Forelimb muscle (tissue), 1 donor: ENCODE measurements around the gene KLHL40. TPM values are rescaled to one million over a fixed set of nuclear protein-coding genes. Genes with fewer than 3 reads are reported as not detected.

Experiments
- DNase-seq: peaks from one replicate; pipeline ENCODE4 v3.0.0-alpha.2; 2013; ENCODE audit warnings: low read depth
- polyA plus RNA-seq: library from polyadenylated mRNA; unstranded; fragments of 120-200 nt; gene quantifications from one replicate; pipeline ENCODE4 v1.2.1, GENCODE V29; 2013; ENCODE audit not compliant: insufficient read length

The KLHL40 gene
- polyA plus RNA-seq, 1 donor: 162 TPM

GRCh38 chr3:42670051-42670576, 15.2 kb upstream of the KLHL40 start:
- DNase-seq: no peak

DNA sequence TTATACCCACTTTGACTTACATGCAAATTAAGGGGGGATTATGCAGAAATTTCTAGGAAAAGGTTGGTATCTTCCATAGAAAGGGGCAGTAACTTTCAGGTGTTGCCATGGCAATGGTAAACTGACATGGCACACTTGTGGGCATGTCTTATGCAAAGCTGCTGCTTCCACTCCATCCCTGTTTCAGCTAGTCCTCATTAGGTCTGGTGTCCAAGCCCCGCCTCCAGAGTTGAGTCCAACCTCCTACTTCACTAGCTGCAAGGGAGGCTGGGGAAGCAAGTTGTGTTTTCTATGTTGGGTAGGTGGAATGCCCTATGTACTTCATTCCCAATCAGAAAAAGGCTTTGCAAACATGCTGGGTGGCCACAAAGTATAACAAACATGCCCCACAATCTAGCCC, 14.7 kb upstream of the KLHL40 start:
- DNase-seq: no peak

DNA sequence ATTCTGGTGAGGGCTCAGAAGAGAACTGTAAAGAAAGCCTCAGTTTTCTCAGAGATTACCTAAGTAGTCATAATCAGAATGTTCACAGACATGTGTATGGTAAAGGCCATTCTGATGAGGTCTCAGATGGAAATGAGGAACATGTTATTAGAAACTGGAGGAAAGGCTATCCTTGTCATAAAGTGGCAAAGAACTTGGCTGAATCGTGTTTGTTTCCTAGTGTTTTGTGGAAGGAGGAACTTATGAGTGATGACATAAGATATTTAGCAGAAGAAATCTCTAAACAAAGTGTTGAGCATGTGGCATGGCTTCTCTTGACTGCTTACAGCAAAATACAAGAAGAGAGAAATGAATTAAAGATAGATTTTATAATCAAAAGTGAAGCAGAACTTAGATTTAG, 12.8 kb upstream of the KLHL40 start:
- DNase-seq: no peak

DNA sequence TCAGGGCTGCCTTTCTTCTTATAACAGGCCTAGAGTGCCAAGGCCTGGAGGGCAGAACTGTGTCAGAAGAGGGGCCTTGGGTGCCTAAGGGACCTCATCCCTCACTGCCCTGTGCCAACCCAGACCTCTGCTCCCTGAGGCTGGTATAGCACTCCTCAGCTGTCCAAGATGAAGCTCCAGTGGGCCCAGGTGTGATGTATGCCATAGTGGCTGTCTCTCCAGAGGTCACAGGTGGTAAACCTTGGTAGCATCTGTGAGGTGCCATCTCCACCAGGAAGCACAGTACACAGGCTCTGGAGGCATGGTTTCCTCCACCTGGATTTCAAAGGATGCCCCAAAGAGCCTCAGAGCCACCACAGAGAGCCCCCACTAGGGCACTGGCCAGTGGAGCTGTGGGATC, 12.3 kb upstream of the KLHL40 start:
- no peak for DNase-seq

DNA sequence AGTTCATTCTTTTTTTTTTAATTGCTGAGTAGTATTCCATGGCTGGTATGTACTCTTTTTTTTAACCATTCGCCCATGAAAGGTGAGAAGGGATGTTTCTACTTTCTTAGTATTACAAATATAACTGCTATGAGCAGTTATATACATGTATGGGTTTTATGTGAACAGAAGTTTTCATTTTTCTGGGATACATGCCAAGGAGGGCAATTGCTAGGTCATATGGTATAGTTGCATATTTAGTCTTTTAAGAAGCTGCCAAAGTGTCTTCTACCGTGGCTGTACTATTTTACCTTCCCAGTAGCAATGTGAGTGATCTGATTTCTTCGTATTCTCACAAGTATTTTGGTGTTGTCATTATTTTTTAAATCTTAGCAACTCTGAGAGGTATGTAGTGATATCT, 11.2 kb upstream of the KLHL40 start:
- DNase-seq: no peak

GRCh38 chr3:42675909-42676308, 9.4 kb upstream of the KLHL40 start:
- no peak for DNase-seq

DNA sequence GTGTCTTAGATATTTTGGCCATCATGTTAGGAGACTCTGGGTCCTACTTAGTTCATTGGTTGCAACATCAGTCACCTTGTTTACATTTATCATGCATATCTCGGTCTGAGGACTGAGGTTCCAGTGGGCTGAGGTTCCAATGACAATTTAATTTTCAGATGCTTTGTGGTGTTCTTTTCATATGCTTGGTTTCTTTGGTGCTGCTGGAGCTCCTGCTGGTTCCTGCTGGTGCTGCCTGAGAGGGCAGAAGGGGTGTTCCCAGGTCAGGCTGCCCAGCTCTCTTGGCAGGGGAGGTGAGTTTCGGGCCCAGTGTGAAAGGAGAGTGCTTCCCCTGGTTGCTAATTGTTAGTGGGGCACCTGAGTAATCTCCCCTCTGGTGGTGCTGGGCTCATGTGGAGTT, 6.9 kb upstream of the KLHL40 start:
- no peak for DNase-seq

GRCh38 chr3:42680271-42680670, 5.1 kb upstream of the KLHL40 start:
- no peak for DNase-seq

- no peak for DNase-seq
These were observed 4.5 kb upstream of the KLHL40 start for GRCh38 chr3:42680806-42681205.

- DNase-seq: no peak
These were observed 3.8 kb upstream of the KLHL40 start for GRCh38 chr3:42681361-42682038.

- no peak for DNase-seq
These were observed 2.9 kb upstream of the KLHL40 start for GRCh38 chr3:42682301-42683070.

DNA sequence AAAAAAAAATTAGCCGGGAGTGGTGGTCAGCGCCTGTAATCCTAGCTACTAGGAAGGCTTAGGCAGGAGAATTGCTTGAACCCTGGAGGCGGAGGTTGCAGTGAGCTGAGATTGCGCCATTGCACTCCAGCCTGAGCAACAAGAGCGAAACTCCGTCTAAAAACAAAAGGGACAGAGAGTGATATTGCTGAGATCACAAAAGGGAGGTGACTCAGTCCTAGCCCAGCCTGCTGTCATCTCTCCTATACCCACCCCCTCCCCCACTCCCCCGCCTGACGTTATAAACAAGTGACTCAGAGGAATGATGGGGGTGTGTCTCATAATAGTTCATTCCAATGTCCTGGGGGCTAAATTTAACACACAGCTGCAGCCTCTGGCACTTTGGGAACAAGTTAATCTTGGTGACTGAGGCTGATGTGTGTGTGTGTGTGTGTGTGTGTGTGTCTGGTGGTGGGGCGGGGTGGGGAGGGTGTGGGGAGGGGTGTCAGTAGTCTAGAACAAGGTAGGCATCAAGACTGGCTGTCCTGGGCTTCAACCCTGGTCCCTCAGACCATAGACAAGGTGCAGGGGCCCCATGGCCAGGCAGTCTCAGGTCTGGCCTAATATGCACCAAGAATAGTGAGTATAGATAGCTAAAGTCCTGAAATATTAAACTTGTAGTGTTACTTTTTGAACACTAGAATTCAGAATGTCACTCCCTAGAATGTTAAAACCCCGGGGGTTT, 1.3 kb upstream of the KLHL40 start:
- DNase-seq: no peak

DNA sequence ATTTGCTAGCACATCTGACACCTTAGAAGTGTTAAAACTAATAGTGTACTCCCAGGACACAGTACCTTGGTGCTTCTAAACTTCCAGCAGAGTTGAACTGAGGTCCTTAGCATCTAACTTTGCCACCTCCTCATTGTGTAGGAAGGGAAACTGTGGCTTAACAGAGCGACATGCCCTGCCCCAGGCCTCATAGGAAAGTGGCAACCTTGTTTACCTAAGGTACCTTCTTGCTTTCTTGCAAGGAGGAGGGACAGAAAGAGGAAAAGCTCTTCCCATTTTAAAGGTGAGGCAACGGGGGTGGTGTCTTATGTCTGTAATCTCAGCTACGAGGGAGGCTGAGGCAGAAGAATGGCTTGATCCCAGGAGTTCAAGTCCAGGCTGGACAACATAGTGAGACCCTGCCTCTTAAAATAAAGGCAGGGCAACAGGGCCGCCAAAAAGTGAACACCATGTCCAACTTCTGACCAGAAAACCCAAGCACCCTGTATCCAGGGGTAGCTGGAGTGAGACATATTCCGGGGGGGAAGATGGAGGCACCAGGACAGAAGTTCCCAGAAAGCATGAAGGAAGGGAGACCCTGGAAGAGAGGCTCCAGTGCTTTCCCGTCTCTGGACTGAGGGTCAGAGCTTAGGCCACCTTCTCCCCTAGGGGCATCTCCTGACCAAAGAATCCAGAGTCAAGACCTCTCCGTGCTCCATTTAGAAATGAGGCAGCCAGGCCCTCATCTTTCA, 540 bp upstream of the KLHL40 start:
- no peak for DNase-seq

- DNase-seq: no peak
These were observed 819 bp downstream of the KLHL40 start for GRCh38 chr3:42685891-42686820.

DNA sequence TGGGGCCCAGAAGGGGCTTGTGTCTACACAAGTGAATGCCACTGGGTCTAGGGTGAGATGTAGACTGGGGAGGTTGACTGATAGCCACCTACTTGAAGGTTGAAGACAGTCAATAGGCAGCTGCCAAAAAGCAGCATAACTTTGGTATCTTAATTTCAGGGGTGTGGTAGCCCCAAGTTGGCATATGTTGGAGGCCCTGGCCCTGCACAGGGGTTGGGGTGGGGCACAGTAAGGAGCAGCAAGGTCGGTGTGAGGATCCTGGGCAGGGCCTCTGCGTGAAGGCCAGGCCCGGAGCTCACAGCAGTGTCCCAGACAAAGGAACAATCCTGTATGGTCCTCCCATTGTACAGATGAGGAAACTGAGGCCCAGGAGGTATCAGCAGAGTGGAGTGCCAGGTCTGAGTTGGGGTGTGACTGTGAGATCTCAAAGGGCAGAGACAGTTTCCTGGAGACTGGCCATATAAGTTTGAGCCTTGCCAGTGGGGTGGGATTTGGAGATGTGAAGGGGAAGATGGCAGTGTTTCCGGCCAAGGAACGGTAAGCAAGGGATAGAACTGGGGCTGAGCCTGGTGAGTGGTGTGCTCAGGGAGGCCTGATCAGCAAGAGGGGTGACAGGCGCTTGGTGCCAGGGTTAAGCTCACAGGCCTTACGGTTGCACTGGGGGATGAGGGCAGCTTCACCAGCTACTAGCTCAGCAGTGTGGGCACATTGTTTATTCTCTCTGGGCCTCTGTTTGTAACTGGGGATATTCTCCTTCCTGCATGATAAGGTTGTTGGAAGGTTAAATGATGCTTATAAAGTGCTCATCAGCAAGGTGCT, 1.7 kb downstream of the KLHL40 start:
- no peak for DNase-seq

DNA sequence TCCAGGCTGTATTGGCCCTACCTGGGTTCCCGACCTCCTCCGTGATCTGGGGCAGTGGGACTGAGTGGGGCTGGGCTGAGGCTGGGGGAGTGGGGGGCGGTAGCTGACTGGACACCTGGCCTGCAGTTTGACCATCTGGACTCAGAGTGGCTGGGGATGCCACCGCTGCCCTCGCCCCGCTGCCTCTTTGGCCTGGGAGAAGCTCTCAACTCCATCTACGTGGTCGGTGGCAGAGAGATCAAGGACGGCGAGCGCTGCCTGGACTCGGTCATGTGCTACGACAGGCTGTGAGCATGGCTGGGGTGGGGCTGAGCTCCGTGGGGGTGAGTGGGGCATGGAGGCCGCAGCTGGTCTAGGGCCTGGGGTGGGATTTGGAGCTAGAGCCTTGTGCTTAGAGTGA, 2.7 kb downstream of the KLHL40 start:
- no peak for DNase-seq

- no peak for DNase-seq
These were observed 3.4 kb downstream of the KLHL40 start for GRCh38 chr3:42688487-42689420.

GRCh38 chr3:42689421-42690014, 4.2 kb downstream of the KLHL40 start:
- no peak for DNase-seq
